Smooth muscle cell (in vitro differentiated cells): Measurements from ENCODE around the gene PEA15. TPM values are rescaled to one million over a fixed set of nuclear protein-coding genes. Genes with fewer than 3 reads are reported as not detected.

ENCODE experiments used
- DNase-seq: peaks from one replicate; lab custom pipeline; 2025; ENCODE audit not compliant: unreplicated experiment; lab: John Stamatoyannopoulos, UW
- H2AFZ ChIP-seq: fragments of 200-600 bp; sonication (generic); 2 replicates; pipeline ENCODE4 v1.6.0; 2016; ENCODE audit warnings: antibody characterized with exemption, low read depth, mild to moderate bottlenecking
- H3F3A ChIP-seq: fragments of 200-600 bp; sonication (generic); 2 replicates; pipeline ENCODE4 v1.6.0; 2017; ENCODE audit warnings: antibody characterized with exemption, low read depth
- H3K27ac ChIP-seq: fragments of 200-600 bp; sonication (generic); 2 replicates; pipeline ENCODE4 v1.5.1; 2016; ENCODE audit warnings: low read depth, mild to moderate bottlenecking
- H3K27me3 ChIP-seq: fragments of 200-600 bp; sonication (generic); 2 replicates; pipeline ENCODE4 v1.6.1; 2016; ENCODE audit warnings: low read depth, mild to moderate bottlenecking
- H3K36me3 ChIP-seq: fragments of 200-600 bp; sonication (generic); 2 replicates; pipeline ENCODE4 v1.5.1; 2016; ENCODE audit warnings: low read depth
- H3K4me1 ChIP-seq: fragments of 200-600 bp; sonication (generic); 2 replicates; pipeline ENCODE4 v1.5.1; 2016; ENCODE audit warnings: low read depth
- H3K4me2 ChIP-seq: fragments of 200-600 bp; sonication (generic); 2 replicates; pipeline ENCODE4 v1.6.0; 2016; ENCODE audit warnings: mild to moderate bottlenecking
- H3K4me3 ChIP-seq: fragments of 200-600 bp; sonication (generic); 2 replicates; pipeline ENCODE4 v1.5.1; 2016; ENCODE audit warnings: mild to moderate bottlenecking
- H3K79me2 ChIP-seq: fragments of 200-600 bp; sonication (generic); 2 replicates; pipeline ENCODE4 v1.6.0; 2016; ENCODE audit warnings: low read depth, mild to moderate bottlenecking
- H3K9ac ChIP-seq: fragments of 200-600 bp; sonication (generic); 2 replicates; pipeline ENCODE4 v1.6.0; 2016; ENCODE audit warnings: low read depth
- H3K9me3 ChIP-seq: fragments of 200-600 bp; sonication (generic); replicated peaks from 2 replicates; pipeline ENCODE4 v1.5.1; 2016; ENCODE audit warnings: low read depth
- H4K20me1 ChIP-seq: fragments of 200-600 bp; sonication (generic); 2 replicates; pipeline ENCODE4 v1.6.0; 2016; ENCODE audit warnings: low read depth
- WGBS: methylation state at CpG from one replicate; pipeline ENCODE4 v1.1.7; 2016; ENCODE audit warnings: low lambda C conversion rate; 5-methylcytosine and 5-hydroxymethylcytosine counted together
- polyA plus RNA-seq: library from polyadenylated mRNA; unstranded; fragments of >200 nt; fragmentation: Nextera tagmentation; extraction: Ambion mirVana; gene quantifications from 2 replicates; pipeline ENCODE4 v1.2.1, GENCODE V29; 2016
- total RNA-seq: library from RNA; depleted of rRNA; stranded (reverse); fragments of >200 nt; gene quantifications from 2 replicates; pipeline ENCODE4 v1.2.3, GENCODE V29; 2014
- TF ChIP-seq, protein P1 (sequence below): fragments of 200-600 bp; sonication (generic); IDR thresholded peaks from 2 replicates; pipeline ENCODE4 v1.5.1; 2017; ENCODE audit warnings: borderline replicate concordance, mild to moderate bottlenecking, antibody characterized with exemption; ENCODE audit not compliant: insufficient read depth, poor library complexity, severe bottlenecking

PEA15 gene
- total and polyA plus RNA-seq, 2 experiments from 2014 or later: 73.1 to 115 TPM

GRCh38 chr1:160227561-160227960, 22.4 kb downstream of the PEA15 start:
- H2AFZ ChIP-seq: no peak overlapping the region
- H3K79me2 ChIP-seq: no peaks in the 10 kb centered on the region
- peaks cover 5% of the 10 kb centered on the region for H3F3A ChIP-seq
- no peak overlapping the region for H3K9ac ChIP-seq
- no peaks in the 10 kb centered on the region for H3K27me3 ChIP-seq
- H3K9me3 ChIP-seq: no peaks in the 10 kb centered on the region
- WGBS: 95% methylated on average over 1 of the region's 1 CpG
- no peak overlapping the region for H3K4me3 ChIP-seq
- no peak overlapping the region for H3K4me2 ChIP-seq
- DNase-seq: no peak
- H3K4me1 ChIP-seq: no peaks in the 10 kb centered on the region
- peaks cover 4% of the 10 kb centered on the region for H4K20me1 ChIP-seq
- no peak overlapping the region for H3K27ac ChIP-seq
- TF ChIP-seq, protein P1, sequence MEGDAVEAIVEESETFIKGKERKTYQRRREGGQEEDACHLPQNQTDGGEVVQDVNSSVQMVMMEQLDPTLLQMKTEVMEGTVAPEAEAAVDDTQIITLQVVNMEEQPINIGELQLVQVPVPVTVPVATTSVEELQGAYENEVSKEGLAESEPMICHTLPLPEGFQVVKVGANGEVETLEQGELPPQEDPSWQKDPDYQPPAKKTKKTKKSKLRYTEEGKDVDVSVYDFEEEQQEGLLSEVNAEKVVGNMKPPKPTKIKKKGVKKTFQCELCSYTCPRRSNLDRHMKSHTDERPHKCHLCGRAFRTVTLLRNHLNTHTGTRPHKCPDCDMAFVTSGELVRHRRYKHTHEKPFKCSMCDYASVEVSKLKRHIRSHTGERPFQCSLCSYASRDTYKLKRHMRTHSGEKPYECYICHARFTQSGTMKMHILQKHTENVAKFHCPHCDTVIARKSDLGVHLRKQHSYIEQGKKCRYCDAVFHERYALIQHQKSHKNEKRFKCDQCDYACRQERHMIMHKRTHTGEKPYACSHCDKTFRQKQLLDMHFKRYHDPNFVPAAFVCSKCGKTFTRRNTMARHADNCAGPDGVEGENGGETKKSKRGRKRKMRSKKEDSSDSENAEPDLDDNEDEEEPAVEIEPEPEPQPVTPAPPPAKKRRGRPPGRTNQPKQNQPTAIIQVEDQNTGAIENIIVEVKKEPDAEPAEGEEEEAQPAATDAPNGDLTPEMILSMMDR: no peak
- peaks cover 11% of the 10 kb centered on the region for H3K36me3 ChIP-seq

GRCh38 chr1:160228431-160228830, 23.2 kb downstream of the PEA15 start:
- H3K27ac ChIP-seq: no peak overlapping the region

DNA sequence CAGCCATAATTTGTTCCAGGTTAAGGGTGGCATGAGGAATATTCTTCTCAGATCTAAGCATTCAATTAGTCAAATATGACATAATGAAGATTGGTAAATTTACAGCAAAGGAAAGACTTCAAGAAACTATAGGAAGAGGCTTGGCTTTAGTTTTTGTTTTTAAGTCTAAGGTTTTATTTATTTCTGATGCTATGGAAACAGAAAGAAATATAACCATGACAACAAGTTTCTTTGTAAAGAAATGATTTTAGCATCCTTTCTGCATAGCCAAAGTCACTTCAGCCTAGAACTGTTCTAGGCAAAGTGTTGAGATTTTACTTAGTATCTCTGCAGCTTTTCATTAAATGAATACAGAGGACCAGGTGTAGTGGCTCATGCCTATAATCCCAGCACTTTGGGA, 27.7 kb downstream of the PEA15 start:
- Histone ChIP-seq H4K20me1 (peaks cover 22% of the 10 kb centered on the region), H3K4me2 (no peak overlapping the region), H3K27ac (no peak overlapping the region), H3K79me2 (no peaks in the 10 kb centered on the region), H3F3A (no peaks in the 10 kb centered on the region), H3K9me3 (no peaks in the 10 kb centered on the region), H3K27me3 (no peaks in the 10 kb centered on the region), H3K4me1 (no peaks in the 10 kb centered on the region), H3K4me3 (no peak overlapping the region), H3K36me3 (peaks cover 19% of the 10 kb centered on the region), H3K9ac (no peak overlapping the region), H2AFZ (no peak overlapping the region)
- DNase-seq: no peak
- TF ChIP-seq, protein P1: no peak

More at GRCh38 chr1:160228431-160228830, 23.2 kb downstream of the PEA15 start:
- H3K4me2 ChIP-seq: no peak overlapping the region
- H3K36me3 ChIP-seq: peaks cover 11% of the 10 kb centered on the region
- no peak overlapping the region for H2AFZ ChIP-seq
- H4K20me1 ChIP-seq: peaks cover 13% of the 10 kb centered on the region
- H3K9me3 ChIP-seq: no peaks in the 10 kb centered on the region
- TF ChIP-seq, protein P1: no peak
- no peaks in the 10 kb centered on the region for H3K27me3 ChIP-seq
- no peak overlapping the region for H3K9ac ChIP-seq
- no peaks in the 10 kb centered on the region for H3K4me1 ChIP-seq
- H3F3A ChIP-seq: no peaks in the 10 kb centered on the region
- H3K79me2 ChIP-seq: no peaks in the 10 kb centered on the region
- DNase-seq: no peak
- no peak overlapping the region for H3K4me3 ChIP-seq

DNA sequence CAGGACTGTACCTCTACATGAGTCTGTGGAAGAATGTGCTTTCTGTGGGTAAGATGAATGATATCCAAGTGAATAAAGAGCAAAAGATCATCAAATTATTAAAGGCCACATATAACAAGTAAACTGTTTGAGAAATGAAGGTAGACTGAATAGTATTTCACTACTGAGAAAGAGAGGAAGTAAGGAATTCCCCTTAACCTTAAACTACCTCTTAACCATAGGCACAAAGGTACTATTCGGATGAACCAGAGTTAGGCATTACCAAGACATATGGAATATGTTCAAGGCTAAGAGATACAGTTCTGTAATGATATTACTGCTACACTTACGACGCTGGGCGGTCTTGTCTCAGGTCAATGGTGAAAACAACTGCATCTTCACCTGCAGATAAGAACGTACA, 31.6 kb downstream of the PEA15 start:
- 95% methylated on average over 5 of the region's 5 CpGs for WGBS
- Histone ChIP-seq H2AFZ (no peak overlapping the region), H3K36me3 (peaks cover 14% of the 10 kb centered on the region), H3K79me2 (no peaks in the 10 kb centered on the region), H3K27ac (no peak overlapping the region), H3K27me3 (no peaks in the 10 kb centered on the region), H3K4me3 (no peak overlapping the region), H3K9me3 (no peaks in the 10 kb centered on the region), H3K9ac (no peak overlapping the region), H3F3A (no peaks in the 10 kb centered on the region), H3K4me1 (no peaks in the 10 kb centered on the region), H4K20me1 (peaks cover 37% of the 10 kb centered on the region), H3K4me2 (no peak overlapping the region)
- TF ChIP-seq, protein P1: no peak
- no peak for DNase-seq
